GM19023 (cell line): ENCODE data around the gene GPRIN1.

ENCODE experiments used
- ATAC-seq: cut with Tn5 transposase; IDR thresholded peaks from one replicate; pipeline ENCODE4 v1.9.1; 2021; ENCODE audit warnings: mild to moderate bottlenecking, moderate library complexity; ENCODE audit not compliant: unreplicated experiment

Gene GPRIN1

DNA sequence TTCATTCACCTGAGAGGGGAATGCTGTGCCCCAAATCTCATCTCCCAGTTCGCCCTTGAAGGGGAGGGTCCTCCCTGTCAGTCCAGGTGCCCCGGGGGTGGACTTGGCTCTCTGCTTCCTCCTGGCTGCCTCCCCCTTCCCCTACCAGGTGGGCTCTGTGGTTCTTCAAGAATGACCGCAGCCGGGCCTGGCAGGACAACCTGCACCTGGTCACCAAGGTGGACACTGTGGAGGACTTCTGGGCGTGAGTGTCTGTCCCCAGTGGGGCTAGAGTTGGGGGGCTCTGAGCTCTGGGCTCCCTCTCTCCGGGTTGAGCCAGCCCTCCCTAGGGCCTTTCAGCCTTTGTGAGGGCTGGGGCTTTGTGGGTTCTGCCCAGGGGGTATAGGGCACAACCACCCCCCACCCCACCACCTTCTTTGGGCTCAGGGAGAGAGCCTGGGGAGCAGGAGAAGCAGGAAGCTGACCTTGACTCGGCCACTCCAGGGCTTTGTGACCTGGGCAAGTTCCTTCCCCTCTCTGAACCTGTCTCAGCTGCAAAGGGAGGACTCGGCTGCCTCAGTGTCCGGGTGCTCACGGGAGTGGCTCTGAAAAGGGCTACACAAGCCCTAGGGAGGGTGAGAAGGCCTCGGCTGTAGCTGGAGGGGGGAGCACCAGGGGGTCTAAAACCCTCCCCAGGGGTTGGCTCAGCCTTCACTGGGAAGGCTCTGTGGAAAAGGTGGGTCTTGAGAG, 33.7 kb upstream of the GPRIN1 start:
- no peak for ATAC-seq

DNA sequence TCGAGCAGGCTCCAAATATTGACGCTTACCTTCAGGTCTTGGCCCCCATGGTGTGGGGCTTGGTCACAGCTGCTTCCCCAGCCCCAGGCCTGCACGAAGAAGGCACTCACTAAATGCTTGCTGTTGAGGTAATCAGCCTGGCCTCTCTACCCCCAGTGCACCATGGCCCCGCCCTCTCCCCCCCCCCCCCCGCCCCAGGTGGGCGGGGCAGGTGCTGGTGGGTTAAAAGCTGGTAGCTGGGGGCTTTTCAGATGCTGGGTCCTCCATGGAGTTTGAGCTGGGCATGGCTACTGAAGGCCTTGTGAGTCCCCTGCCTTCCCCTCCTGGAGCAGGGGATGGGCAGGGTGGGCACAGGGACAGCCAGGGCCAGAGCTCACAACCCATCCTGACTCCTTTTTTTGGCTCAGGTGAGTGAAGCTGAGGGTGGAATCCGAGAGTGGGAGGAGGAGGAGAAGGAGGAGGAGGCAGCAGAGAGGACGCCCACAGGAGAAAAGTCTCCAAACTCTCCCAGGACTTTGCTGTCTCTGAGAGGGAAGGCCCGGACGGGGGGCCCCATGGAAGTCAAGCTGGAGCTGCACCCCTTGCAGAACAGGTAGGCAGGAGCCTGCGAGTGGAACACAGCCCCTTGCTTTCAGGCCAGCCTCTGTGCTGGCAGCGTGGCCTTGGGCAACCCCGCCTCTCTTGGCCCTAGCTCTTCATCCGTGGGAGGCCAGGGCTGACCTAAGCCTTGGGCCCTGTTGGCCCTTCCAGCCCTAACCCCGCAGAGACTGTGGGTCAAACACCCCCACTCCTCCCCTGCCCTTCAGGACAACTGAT, 32.9 kb upstream of the GPRIN1 start:
- no peak for ATAC-seq

DNA sequence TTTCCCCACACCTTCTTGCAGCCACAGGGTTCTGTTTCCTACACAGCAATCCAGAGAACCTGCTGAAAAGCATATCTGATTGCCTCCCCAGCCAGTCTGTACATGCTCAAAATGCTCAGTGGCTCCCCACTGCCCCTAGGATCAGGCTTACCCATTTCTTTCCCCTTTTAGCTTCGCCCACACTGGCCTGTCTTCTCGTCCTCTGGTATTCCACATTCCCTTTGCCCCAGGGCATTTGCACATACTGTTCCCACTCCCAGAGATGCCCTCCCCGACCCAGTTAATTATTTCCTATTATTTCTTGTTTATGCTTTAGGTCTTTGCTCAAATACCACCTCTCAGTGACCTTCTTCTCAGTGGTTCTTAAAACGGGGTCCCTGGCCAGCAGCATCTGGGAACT, 30.7 kb upstream of the GPRIN1 start:
- ATAC-seq = no peak

DNA sequence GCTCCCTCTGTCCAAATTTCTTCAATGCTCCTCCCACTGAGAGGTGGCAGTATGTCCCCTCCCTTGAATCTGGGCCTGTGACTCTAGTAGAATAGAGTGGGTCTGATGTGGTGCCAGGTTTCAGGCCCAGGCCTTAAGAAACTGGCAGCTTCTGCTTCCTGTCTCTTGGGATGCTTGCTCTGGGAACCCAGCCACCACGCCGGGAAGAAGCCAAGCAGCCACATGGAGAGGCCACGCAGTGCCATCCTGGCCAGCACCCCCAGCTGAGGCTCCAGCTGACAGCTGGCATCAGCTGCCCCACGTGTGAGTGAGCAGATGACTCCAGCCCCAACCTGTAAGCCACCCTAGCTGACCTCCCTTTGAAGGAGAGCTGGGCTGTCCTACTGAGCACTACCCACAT, 30.0 kb upstream of the GPRIN1 start:
- ATAC-seq = no peak

DNA sequence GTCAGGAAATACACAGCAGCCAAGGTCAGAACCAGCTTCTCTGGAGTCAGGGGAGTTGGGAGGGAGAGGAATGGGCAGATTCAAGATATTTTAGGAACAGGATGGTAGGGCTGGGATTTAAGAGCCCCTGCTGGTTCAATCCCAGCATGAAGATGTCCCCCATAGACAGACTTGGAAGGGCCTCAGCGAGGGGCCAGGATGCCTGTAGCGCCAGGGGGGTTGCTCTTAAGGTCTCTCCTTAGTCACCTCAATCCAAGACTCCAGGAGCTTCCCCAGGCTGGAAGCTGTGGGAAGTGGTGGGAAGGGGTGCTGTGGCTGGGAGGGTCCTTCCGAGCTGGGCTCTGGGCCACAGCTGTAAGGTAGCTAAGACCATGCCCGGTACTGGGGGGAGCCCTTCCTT, 29.3 kb upstream of the GPRIN1 start:
- no peak for ATAC-seq

DNA sequence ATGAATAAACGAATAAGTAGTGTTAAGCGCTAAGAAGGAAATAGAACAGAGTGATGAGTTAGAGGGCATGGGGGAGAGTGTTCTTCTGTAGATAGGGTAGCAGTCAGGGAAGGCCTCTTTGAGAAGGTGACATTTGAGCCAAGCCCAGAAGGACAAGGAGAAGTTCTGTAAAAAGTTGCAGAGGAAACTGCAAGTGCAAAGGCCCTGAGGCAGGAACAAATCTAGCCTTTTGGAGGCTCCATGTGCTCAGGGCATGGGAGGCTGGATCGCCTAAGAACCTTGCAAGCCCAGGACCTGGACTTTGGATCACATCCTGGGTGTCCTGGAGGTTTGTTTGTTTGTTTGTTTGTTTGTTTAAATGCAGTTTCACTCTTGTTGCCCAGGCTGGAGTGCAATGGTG, 28.5 kb upstream of the GPRIN1 start:
- ATAC-seq = no peak

DNA sequence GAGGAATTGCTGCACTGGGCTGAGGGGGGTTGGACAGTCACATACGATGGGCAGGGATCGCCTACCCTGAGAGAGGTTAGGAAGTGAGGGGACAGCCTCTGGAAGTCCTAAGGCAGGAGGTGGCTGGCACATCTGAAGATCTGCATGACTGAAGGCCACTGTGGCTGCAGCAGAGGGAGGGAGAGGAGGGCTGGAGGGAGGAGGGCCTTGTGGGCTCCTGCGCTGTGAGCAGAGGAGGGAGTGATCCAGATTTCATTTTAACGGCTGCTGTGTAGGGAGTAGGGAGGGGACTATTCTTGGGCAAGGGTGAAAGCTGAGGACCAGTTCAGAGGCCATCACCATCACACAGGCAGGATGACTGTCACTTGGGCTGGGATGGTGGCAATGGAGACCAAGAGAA, 27.6 kb upstream of the GPRIN1 start:
- no peak for ATAC-seq

DNA sequence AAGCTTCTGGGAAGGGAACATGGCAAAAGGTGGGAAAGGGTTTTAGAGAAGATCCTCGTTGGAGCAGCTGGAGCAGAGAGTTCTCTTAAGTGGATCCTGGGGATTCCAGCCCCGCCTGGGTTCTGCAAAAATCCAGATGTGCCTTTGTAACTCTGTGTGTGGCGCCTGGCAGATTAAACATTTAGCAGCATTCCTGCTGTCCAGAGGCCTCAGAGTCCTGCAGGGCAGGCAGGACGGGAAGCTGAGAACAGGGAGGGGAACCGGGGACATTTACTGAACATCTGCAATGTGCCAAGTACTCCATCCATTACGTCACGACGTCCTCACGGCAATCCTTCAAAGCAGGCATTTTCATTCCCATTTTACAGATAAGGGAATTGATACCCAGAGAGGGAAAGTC, 26.5 kb upstream of the GPRIN1 start:
- no peak for ATAC-seq

DNA sequence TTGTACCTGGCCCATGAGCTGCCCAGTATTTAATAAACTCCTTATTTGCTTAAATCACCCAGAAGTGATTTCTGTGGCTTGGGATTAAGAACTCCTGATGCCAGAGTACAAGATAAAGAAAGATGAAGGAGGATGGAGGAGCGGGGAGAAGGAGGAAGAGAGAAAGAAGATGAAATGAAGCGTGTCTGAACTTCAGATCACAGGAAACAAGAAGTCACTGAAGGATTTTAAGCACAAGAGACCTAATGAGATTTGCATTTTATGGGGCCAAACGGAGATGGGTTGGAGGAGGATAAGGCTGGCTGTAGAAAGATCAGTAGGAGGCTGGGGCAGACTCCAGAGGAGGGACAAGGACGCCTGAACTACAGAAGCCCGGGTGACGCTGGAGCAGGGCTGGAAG, 23.6 kb upstream of the GPRIN1 start:
- no peak for ATAC-seq

DNA sequence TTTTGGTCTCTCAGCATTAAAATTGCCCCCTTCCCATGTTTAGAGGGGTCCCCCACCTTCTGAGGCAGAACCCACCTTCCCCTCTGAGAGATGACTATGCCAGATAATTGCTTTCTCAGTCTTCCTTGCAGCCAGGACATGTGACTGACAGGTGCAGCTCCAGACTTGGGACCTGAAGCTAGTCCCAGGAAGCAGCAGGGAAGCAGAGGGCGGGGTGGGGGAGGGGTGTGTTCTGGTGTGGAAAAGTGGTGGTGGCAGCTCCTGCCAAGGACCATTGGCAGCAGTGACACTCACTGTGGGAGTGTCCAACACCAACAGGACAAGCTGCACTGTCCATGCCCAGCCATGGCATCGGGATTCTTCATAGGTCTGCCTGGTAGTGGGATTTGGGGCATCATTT, 22.8 kb upstream of the GPRIN1 start:
- ATAC-seq = no peak

DNA sequence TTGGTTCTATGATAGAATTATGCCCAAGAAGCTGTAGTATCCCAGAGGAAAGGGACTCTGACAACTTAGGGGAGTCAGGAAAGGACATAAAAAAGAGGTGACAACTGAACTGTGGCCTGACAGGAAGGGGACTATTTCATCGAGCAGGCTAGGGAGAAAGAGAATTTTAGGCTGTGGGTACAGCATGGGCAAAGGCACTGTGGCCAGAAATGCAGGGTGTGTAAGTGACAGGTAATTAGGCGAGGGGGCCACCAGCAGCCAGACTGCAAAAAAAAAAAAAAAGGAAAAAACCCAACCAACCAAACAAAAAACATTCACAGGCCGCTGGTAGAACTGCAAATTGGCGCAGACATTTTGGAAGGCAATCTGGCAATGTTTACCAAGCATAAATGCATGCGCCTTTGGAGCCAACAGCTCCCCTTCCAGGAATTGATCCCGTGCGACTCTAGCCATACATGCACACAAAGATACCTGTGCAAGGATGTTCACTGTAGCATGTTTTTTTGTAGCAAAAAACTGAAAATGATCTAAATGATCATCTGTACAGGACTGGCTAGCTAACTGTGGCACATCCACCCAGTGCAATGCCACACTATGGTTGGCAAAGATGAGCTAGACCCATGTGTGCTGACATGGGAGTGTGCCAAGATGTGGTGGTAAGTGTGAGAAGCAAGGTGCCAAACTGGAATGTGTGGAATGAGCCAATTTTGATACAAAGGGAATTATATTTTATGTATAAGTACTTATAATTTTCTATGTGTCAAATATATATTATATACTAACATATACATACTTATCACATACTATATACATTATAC, 21.6 kb upstream of the GPRIN1 start:
- no peak for ATAC-seq

DNA sequence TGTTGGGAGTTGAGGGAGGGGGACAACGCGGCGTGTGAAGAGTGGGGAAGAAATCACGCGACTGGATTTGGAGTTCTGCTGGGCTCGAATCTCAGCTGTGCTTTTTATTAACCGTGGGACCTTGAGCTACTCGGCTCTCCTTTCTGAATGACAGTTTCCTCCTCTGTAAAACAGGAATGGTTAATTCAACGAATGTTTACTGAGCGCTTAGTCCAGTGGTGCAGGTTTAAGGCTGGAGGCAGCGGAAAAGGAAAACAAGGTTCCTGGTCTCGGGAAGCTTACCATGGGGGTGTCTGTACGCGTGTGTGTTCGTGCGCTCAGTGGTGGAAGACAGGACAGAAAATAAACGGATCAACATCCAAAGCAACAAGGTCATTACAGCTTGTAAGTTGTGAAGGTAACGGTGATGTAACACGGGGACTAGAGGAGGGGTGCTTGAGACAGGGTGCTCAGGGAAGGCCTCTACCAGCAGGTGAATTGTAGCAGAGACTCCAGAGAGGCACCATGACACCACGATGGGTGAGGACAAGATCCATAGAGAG, 20.8 kb upstream of the GPRIN1 start:
- no peak for ATAC-seq

DNA sequence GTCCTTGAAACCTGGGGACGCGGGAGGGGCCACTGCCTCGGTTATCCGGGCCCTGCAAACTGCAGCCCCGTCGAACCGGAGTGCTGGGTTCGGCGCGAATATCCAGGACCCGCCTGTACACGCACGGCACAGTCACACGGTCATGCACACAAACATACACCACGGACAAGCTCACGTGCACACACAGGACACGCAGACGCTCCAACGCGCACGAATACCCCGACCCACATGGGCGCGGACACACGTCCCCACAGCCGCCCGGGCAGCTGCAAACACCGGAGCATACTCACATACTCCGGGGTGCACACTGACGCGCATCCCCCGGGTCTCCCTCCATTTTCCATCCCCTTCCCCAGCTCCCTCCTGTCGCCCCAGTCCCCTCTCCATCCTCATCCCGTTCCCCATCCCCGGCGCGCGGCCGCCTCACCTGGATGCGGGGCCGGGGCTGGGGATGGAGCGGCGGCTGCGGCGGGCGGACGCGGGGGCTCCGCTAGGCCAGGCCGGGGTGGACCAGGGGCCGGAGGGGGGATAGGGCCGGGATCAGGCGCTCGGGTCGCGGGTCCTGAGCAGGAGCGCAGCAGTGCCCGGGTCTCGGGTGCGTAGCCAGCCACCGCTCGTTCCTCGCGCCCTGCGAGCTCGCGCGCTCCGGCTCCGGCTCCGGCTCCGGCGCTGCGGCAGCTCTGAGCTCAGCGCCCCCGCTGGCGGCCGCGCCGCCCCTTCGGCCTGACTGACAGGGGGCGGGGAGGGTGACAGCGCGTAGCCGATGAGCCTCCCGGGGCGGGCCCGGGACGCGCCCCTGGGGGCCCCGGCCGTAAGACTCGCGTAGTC, 20.1 kb upstream of the GPRIN1 start, which contains the start of the genes EIF4E1B and SNCB:
EIF4E1B (plus strand) TSS at position 823 of the 828 bp plus-strand sequence. CDS start 12,113 bp downstream, outside the sequence.
SNCB (minus strand) TSS at position 682 of the 828 bp plus-strand sequence. CDS start 880 bp downstream, outside the sequence.
- ATAC-seq = no peak

DNA sequence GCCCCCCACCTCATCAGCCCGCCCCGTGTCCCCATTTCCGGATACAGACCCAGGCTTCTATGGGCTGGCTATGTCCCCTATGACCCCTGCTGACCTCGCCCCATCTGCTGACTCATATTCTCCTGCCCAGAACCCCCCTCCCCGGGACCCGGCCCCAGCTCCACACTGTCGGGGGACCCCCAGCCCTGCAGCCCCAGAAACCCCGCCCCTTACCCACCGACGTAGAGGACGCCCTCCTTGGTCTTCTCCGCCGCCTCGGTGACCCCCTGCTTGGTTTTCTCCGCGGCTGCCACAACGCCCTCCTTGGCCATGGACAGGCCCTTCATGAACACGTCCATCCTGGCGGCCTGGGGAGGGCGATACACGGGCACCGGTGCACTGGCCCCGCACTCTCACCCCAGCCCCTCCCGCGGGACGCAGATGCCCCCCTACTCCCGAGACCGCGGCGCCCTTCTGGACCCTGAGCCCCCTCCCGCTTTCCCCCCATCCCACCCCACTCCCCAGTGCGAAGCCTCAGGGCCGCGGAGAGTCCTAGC, 19.4 kb upstream of the GPRIN1 start:
- ATAC-seq = no peak

DNA sequence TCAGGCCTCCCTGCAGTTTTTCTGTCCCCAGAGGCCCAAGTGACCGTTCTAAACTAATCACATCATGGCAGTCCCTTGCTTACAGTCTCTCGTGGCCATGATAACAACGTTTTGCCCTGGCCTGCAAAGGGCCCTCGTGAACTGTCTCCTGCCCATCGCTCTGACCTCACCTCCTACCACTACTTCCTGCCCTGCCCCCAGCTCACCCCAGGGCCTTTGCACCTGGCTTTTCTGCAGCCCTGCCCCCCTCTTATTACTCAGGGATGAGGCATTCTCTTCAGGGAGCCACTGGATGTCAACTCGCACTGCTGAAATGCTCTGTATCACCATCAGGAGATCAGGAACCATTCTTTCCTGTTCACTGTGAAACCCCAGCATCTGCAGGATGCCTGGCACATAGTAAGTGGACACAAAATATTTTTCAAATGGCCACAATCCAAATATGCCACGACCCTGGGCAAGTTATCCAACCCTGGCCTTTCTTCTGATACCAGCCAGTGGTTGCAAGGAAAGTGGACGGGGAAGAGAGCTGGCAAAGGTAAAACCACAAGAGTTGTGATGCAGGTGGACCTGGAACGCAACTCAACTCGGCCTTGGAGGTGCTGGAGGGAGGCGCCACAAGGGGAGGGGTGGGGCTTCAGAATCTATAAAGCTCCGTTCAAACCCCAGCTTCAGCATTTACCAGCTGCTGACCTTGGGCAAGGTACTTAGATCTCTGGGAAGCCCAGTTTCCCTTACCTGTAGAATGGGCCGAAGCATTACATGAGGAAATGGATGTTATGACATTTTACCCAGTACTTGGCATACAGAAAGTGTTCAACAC, 18.7 kb upstream of the GPRIN1 start:
- no peak for ATAC-seq

DNA sequence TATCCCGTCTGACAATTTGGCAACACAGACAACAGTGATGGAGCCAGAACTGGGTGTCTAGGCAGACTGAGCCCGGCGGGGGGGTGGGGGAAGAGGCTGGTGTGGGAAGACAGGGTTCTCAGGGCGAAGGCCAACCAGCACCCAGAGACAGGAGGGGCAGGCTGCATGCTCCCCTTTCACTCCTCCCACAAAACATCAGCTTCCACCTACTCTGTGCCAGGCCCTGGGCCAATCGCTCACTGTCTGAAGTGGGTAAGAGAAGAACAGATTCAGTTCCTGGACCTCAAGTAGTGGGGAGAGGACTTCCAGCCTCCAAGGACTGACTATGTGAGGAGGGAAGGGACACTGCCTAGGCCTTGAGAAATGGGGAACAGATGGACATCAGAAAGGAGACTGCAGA, 17.6 kb upstream of the GPRIN1 start:
- ATAC-seq = no peak

DNA sequence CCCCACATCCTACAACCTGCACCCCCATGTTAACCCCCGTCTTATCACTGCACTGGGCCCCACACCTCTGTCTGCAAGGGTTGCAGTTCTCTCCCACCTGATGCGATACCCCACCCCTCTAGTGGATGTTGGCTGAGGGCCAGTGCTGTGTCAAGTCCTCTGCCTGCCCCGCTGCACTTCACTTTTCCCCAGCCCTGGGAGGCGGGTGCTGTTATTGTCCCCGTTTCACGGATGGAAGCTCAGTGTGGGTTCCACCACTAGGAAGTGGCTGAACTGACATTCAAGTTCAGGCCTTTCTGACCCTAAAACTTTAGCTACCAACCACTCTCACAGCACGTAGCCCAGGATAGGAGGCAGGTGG, 16.9 kb upstream of the GPRIN1 start:
- no peak for ATAC-seq

DNA sequence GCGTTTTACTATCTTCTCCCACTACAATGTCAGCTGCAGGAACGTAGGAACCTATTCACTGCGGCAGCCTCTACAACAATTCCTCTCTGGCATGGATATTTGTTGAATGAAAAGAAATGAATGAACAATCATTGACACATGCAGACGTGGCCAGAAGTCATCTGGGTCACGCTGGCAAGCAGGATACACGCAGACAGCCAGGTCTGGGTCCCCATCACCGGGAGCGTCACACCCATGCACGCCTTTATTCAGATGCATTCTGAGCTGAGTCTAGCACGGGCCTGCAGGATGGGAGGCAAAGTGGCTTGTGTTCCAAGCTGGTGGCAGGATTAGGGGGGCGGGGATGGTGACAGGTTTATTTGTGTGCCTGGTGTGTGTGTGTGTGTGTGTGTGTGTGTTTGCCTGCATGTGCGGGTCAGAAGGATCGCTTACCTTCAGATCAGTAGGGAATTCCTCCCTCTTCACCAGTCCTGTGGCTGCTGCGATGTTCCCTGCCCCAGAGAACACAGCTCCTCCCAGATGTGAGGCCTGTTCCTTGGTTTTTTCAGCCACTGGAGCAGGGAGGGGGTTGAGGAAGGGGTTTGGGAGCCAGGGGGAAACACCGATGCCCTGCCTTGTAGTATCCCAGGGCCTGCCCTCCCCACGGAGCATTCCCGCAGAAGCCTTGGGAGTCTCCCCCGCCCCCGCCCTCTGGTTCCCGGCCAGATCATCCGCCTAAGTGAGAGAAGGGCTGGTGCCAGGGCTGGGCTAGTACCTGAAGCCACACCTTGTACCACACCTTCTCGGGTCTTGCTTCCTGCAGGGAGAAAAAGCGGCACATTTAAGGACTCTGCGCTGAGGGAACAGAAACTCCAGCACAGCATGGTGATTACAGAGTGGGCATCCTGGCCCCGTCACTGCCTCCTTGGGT, 16.3 kb upstream of the GPRIN1 start:
- no peak for ATAC-seq
